GM18499 (cell line): ENCODE measurements around the gene SIDT2.

Experiments
- ATAC-seq: cut with Tn5 transposase; IDR thresholded peaks from one replicate; pipeline ENCODE4 v1.9.1; 2021; ENCODE audit warnings: moderate number of reproducible peaks; ENCODE audit not compliant: insufficient read depth, unreplicated experiment

SIDT2 gene

DNA sequence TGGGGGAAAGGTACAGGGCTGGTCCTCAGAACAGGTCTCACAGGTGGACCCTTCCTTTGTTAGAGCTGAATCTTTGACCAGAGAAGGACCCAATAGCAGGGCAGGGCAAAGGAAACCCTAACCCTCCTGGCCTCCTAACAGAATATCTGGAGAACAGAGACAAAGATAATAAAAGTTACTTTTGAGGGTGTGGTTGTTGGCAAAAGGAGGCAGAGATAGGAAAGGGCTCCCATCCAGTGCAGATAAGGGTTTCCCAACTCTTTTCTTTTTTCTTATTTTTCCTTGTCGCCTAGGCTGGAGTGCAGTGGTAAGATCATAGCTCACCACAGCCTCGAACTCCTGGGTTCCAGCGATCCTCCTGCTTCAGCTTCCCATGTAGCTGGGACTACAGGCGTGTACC is 41.5 kb downstream of the SIDT2 start:
- no peak for ATAC-seq

- no peak for ATAC-seq
These were observed 42.0 kb downstream of the SIDT2 start for GRCh38 chr11:117220568-117220967.

- no peak for ATAC-seq
These were observed 42.6 kb downstream of the SIDT2 start for GRCh38 chr11:117220999-117221774.

DNA sequence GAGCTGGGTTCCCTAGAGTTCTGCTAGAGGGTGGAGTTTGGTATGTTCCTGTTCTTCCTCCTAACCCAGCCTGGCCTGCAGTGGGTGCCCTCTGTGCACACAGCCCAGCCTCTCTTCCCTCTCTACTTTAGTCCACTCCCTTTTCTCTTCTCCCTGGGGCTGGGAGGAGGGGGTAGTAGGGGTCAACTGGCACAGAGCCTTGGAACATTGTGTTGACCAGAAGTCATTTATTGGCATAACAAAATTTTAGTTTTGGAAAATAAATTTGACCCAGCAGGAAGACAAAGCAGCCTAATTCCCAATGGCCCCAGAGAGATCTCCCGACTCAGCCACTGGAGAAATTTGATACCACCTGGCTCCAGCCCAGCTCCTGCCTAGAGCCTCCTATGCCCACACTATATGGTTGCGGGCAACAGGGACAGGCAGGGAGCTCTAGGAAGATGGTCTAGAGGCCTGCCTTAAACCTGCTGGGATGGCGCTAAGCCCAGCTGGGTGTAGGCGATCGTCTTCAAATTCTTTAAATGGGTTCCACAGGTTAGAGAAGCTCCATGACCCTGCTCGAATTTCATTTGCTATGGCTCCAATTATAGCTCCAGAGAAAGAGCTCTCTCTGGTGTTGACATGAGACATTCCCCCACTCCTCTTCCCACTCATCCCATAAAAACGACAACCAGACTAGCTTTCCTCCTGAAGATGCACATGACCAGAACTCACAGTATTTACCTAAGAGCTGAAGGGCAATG is 43.4 kb downstream of the SIDT2 start:
- no peak for ATAC-seq

GRCh38 chr11:117222991-117223740 is 44.6 kb downstream of the SIDT2 start:
- ATAC-seq, result no peak

- ATAC-seq, result no peak
These were observed 45.5 kb downstream of the SIDT2 start for GRCh38 chr11:117223741-117224689.

DNA sequence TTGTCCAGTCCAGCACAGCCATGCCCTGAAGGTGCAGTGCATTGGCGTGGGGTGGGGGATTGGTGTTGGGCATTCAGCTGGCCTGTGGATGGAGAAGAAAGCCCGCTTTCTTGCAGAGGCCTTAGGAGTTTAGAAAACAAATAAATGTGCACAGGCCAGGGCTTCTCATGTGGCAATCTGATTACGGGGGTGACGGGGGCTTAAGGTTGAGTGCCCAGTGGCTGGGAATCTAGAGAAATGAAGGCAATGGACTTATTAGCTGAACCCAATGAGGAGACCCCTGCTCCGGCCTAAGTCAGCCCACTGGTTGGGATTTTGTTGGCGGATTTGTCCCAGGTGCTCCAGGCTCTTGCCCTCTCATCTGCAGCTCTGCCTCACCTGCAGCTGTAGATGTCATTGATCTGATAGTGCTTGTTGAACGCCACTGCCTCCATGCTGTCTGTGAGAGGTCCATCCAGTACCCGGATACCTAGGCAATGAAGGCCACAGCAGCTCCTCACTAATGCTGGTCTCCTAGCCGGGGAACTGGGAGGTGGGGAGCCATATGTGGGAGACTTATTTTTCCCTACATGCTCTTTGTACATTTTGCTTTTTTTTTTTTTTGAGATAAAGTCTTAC is 47.1 kb downstream of the SIDT2 start:
- no peak for ATAC-seq

DNA sequence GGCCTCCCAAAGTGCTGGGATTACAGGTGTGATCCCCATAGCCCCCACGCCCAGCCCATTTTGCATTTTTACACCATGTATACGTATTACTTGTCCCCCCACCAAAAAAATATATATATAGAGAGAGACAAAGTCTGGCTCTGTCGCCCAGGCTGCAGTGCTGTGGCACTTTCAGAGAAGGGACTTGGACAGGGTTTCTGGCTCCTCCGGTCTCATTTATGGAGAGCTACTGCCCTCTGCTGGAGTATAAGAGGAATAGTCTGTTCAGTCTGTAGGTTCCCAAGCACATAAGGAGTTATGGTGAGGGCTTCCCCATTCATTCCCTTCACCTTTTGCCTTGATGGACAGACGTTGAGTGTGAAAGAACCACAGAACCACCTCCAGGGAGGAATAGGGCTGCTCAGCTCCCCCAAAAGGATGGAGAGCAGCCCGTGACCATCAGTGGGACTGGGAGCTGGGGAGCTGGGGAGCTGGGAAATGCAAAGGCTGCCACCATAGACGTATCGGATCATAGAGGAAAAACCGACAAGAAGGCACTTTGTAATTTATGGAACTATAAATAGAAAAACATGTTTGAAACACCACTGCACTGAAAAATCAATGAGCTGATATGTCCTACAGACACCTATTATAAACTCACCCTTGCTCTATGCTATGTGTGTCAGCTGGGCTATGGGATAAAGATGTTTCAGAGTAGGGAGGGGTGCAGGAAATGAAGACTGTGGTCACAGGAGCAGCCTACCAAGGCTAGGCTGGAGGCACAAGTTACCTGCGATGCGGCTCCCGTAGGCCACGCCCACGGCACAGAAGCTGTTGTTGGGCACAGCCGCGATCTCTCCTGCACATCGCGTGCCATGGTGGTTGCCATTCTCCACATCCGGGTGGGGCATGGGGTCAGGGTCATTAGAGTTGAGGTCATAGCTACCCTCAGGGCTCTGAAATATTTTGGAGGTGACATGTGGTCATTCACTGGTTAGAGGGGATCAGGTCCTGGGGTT is 48.1 kb downstream of the SIDT2 start:
- no peak for ATAC-seq

GRCh38 chr11:117228091-117228490 is 49.5 kb downstream of the SIDT2 start:
- no peak for ATAC-seq

- ATAC-seq, result no peak
These were observed 50.9 kb downstream of the SIDT2 start for GRCh38 chr11:117229411-117229810.

DNA sequence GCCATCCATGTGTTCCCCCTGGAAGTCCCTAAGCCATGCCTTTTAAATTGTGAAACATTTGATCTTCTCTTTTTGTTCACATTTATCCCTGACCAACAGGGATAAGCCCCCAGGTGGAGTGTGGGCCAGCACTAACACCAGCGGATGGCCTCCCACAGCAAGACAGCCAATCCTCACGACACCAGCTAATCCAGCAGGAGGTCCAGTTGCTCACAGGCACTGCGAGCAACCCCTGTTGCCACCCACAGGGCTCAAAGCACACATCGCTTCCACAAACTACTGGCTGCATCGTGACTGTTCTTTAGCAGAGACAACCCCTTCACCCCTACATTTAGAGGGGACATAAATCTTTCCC is 51.4 kb downstream of the SIDT2 start:
- ATAC-seq, result no peak

- ATAC-seq, result no peak
These were observed 51.9 kb downstream of the SIDT2 start for GRCh38 chr11:117230286-117230961.

- ATAC-seq, result no peak
These were observed 52.7 kb downstream of the SIDT2 start for GRCh38 chr11:117230999-117231841.

DNA sequence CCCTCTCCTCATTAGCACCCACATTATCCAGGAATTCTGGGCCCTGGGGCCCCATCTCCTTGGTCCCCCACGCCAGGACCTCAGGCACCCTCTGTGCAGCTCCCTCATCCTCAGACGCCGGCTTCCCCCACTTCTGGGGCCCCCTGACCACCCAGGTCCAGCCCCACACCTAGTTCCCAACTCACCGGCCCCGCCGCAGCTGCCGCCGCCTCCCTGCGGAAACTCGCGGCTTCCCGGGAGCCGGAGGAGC is 53.2 kb downstream of the SIDT2 start, which contains the start of gene PCSK7:
Gene PCSK7, minus strand, starts transcription at position 232 of the 250 bp plus-strand sequence. CDS start 2,229 bp downstream, outside the sequence.
- no peak for ATAC-seq

GRCh38 chr11:117232092-117232878 is 53.7 kb downstream of the SIDT2 start, which contains the start of gene RNF214:
RNF214 (plus strand) TSS chr11:117232671; CDS start chr11:117234273, 1,602 bp downstream.
- no peak for ATAC-seq

DNA sequence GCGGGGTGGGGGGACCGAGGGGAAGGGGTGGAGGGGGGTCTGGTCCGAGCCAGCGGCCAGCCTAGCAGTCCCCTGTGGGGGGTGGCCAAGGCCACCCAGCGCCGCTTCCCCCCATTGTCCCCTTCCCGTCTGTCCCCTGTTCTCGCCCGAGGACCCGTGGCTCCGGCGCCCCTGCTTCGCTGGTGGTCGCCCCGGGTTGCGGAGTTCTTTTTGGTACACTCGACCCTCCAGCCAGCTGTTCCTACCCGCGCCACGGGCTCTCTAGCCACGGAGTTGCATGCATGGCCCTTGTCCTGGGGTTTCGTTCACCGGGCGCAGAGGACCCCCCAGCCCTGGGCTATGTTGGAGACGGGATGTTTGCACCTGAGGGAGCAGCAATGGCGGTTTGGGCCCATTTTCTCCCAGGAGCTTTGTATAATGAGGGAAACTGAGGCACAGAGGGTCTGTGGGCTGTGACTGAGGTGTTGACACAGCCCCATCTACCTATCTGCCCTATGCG is 54.4 kb downstream of the SIDT2 start:
- no peak for ATAC-seq
